PFSK-1 (cell line): ENCODE results near the gene ZCCHC2.

Experiments
- FOXP2 ChIP-seq: optimal IDR thresholded peaks from 2 replicates; pipeline ENCODE3; 2011; ENCODE audit warnings: borderline replicate concordance, control low read depth, inconsistent platforms; ENCODE audit not compliant: insufficient read depth; ENCODE audit errors: extremely low read length, extremely low read depth
- POLR2AphosphoS5 ChIP-seq: IDR thresholded peaks from 2 replicates; pipeline ENCODE4 v1.6.1; 2012; ENCODE audit warnings: low read depth, mild to moderate bottlenecking, control low read depth, low read length, moderate library complexity
- SIN3A ChIP-seq: IDR thresholded peaks from 2 replicates; pipeline ENCODE4 v1.6.1; 2012; ENCODE audit warnings: mild to moderate bottlenecking, low read length, moderate library complexity, borderline replicate concordance; ENCODE audit not compliant: insufficient read depth
- TAF1 ChIP-seq: IDR thresholded peaks from 2 replicates; pipeline ENCODE4 v1.6.1; 2012; ENCODE audit warnings: low read length, control low read depth, borderline replicate concordance; ENCODE audit not compliant: insufficient read depth
- TF ChIP-seq, protein P1 (sequence below), 2 experiments: IDR thresholded peaks; 2 replicates each; pipeline versions ENCODE4 v1.6.1 to v1.8.0; 2011 to 2012; ENCODE audit warnings: low read depth in 2 of 2, low read length in 2 of 2, control low read depth in 1 of 2, inconsistent platforms in 1 of 2, mild to moderate bottlenecking in 1 of 2, moderate library complexity in 1 of 2; ENCODE audit not compliant: insufficient read depth in 1 of 2

The ZCCHC2 gene

DNA sequence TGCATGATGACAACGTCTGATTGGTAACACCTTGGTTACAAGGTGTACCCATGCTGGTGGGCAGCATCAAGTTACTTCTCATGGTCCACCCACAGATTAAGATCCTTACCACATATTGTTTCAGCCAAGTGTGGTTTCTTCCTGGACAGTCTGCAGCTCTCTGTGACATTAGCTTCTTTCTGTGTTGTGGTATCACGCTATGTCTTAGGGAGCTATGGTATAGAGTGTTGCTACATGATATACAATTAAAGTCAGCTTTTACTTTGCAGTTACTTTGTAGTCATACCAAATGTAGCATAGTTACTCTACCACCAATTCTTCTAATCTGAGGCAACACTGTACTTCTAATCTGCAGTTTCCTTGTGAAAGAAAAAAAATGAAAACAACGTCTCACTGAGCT lies 48.8 kb downstream of the ZCCHC2 start:
- TF ChIP-seq TAF1 (no peak), FOXP2 (no peak), SIN3A (no peak), POLR2AphosphoS5 (no peak)
- TF ChIP-seq, protein P1, sequence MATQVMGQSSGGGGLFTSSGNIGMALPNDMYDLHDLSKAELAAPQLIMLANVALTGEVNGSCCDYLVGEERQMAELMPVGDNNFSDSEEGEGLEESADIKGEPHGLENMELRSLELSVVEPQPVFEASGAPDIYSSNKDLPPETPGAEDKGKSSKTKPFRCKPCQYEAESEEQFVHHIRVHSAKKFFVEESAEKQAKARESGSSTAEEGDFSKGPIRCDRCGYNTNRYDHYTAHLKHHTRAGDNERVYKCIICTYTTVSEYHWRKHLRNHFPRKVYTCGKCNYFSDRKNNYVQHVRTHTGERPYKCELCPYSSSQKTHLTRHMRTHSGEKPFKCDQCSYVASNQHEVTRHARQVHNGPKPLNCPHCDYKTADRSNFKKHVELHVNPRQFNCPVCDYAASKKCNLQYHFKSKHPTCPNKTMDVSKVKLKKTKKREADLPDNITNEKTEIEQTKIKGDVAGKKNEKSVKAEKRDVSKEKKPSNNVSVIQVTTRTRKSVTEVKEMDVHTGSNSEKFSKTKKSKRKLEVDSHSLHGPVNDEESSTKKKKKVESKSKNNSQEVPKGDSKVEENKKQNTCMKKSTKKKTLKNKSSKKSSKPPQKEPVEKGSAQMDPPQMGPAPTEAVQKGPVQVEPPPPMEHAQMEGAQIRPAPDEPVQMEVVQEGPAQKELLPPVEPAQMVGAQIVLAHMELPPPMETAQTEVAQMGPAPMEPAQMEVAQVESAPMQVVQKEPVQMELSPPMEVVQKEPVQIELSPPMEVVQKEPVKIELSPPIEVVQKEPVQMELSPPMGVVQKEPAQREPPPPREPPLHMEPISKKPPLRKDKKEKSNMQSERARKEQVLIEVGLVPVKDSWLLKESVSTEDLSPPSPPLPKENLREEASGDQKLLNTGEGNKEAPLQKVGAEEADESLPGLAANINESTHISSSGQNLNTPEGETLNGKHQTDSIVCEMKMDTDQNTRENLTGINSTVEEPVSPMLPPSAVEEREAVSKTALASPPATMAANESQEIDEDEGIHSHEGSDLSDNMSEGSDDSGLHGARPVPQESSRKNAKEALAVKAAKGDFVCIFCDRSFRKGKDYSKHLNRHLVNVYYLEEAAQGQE (IDR thresholded peaks at IDR 0.05; ENCODE audit: insufficient read depth in 1 of 2, low read depth in 2 of 2, low read length in 2 of 2), result no peak

DNA sequence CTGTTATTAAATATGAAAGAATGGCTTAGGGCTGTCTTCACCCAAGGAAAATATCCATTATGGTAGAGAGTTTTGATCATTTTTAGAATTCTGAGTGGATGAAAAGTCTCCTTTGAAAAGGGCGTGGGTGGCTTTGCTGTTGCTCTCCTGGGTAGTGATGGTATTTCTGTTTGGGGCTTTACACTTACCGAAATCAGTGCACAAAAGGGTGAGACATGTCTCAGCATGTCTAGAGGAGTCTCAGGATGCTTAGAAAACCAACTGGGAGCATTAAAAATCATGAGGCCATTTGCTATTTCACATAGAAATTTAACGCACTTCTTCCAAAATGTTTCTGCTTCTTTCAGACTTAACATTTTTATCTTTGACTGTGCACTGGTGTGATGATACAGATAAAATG lies 49.6 kb downstream of the ZCCHC2 start:
- TF ChIP-seq TAF1, result no peak
- TF ChIP-seq POLR2AphosphoS5, result no peak
- TF ChIP-seq SIN3A, result no peak
- TF ChIP-seq FOXP2, result no peak
- TF ChIP-seq, protein P1 (IDR thresholded peaks at IDR 0.05; ENCODE audit: insufficient read depth in 1 of 2, low read depth in 2 of 2, low read length in 2 of 2), result no peak

DNA sequence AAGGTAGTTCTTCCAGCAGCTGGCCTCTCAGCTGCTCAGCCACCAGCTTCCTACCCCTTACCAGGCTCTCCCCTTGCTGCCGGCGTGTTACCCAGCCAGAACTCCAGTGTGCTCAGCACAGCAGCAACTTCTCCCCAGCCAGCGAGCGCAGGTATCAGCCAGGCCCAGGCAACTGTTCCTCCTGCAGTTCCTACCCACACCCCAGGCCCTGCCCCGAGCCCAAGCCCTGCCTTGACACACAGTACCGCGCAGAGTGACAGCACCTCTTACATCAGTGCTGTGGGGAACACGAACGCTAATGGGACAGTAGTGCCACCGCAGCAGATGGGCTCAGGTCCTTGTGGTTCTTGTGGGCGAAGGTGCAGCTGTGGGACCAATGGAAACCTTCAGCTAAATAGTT lies 52.0 kb downstream of the ZCCHC2 start:
- no peak for TF ChIP-seq FOXP2

- no peak for TF ChIP-seq SIN3A
- TF ChIP-seq POLR2AphosphoS5, result no peak
Measured at GRCh38 chr18:62576271-62576670, 53.4 kb downstream of the ZCCHC2 start.

DNA sequence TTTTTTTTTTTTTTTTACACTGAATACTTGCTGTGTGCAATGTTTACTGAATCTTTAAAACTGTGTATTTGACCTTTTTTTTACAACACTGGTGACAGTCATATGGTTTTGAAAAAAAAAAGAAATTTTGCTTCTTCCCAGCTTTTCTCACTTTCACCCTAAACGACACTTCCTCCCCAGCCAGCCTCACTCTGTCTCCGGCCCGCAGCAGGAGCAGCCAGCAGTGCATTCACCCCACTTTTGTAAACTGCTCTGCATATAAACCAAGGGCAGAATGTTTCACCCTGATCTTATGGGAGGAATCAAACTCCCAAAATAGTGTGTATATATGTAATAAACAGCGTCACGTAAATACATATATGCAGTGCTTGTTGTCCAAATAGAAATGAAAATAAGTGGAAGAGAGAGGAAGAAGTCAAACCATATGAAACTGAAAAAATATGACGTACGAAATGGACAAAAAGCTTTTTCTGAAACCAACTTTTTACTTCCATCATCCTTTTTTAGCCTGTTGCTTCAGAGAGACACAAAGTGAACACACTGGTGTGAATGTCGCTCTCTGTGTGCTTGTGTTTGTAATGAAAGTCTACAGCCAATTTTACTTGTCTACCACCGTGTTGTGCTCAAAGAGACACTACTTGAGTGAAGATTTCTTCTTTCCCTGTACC lies 54.2 kb downstream of the ZCCHC2 start:
- TF ChIP-seq, protein P1 (IDR thresholded peaks at IDR 0.05; ENCODE audit: insufficient read depth in 1 of 2, low read depth in 2 of 2, low read length in 2 of 2), result no peak
- no peak for TF ChIP-seq SIN3A
- no peak for TF ChIP-seq POLR2AphosphoS5
- TF ChIP-seq FOXP2, result no peak
- no peak for TF ChIP-seq TAF1

GRCh38 chr18:62577765-62578164 lies 54.9 kb downstream of the ZCCHC2 start:
- no peak for TF ChIP-seq POLR2AphosphoS5
- TF ChIP-seq TAF1, result no peak
- TF ChIP-seq SIN3A, result no peak
- TF ChIP-seq, protein P1 (IDR thresholded peaks at IDR 0.05; ENCODE audit: insufficient read depth in 1 of 2, low read depth in 2 of 2, low read length in 2 of 2), result no peak
- TF ChIP-seq FOXP2, result no peak
